ENCODE data around the gene KRT79.

KRT79 gene

DNA sequence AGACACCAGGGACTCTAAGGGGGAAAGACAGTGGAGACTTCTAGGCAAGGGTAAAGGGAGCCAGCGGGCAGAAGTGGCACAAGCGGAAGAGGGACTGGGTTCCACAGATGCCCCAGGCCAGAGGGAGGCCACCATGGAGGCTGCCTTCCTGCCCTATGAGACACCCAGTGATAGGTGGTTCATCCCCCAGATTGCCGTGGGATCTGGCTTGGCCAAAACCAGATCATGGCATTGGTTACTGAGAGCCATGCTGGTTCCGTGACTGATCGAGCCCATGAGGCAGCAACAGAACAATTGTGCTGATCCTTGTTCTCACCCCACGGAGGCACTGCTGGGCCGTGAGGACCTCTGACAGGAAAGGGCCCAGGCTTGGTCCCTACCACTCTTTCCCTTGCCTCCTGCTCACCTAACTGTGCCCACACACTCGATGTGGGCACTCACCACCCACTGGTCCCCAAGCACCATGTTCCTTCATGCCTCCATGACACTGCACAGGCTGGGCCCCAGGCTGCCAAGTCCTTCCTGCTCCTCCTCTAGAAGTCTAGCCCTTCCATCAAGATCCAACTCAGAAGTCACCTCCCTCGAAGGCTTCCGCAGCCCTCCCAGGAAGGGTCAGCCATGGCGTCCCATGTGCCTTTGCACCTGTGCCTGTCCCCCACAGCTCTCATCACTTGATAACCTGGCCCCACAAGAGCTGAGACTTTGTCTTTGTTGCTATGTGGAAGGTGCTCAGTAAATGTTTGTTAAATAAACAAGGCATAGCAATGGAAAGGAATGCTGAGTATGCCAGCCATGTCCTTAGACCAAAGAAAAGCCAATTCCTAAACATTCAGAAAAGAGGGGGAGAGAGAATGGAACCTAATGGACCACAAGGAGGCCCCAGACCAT, 7.3 kb downstream of the KRT79 start:
- no peak overlapping the region for H3K27ac ChIP-seq (ENCODE audit: low read depth, low read length)
- H3K4me1 ChIP-seq (ENCODE audit: control insufficient read depth, low read length): no peaks in the 10 kb centered on the region
- no peaks in the 10 kb centered on the region for H3K36me3 ChIP-seq (ENCODE audit: control insufficient read depth, low read length)
- H3K4me2 ChIP-seq (ENCODE audit: low read length): no peak overlapping the region
- no peaks in the 10 kb centered on the region for H4K20me1 ChIP-seq (ENCODE audit: control insufficient read depth, insufficient read depth, low read depth, low read length)
- H3F3A ChIP-seq (ENCODE audit: control insufficient read depth, insufficient read depth): no peaks in the 10 kb centered on the region
- TF ChIP-seq CTCF (IDR thresholded peaks at IDR 0.05; ENCODE audit: low read depth, low read length, poor library complexity, severe bottlenecking): no peak
- no peak for TF ChIP-seq EZH2phosphoT487 (IDR thresholded peaks at IDR 0.05; ENCODE audit: borderline replicate concordance, low read length)
- no peaks in the 10 kb centered on the region for H3K9me2 ChIP-seq (replicated peaks; ENCODE audit: control insufficient read depth, low read length)
- no peaks in the 10 kb centered on the region for H3K9me3 ChIP-seq (ENCODE audit: control insufficient read depth, insufficient read depth, low read length)
- peaks cover 4% of the 10 kb centered on the region for H3K27me3 ChIP-seq (ENCODE audit: control insufficient read depth, low read length)
- no peaks in the 10 kb centered on the region for H3K79me2 ChIP-seq (ENCODE audit: control insufficient read depth, low read length)
- no peak overlapping the region for H3K4me3 ChIP-seq (ENCODE audit: low read length)

DNA sequence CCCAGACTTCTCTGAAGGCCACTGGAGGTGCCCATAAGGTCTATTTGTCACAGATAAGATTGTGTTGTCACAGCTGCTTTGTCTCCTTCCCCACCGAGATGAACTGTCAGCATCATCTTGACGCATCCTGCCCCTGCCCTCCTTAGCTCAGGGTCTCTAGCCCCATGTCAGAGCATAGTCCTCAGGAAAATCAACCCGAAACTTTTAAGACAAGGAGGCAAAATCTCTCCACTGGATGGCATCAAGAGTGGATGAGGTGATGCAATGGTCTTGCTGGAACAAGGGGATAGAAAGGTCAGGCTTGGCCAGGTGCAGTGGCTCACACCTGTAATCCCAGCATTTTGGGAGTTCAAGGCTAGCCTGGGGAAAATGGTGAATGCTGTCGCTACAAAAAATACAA, 8.2 kb downstream of the KRT79 start:
- Histone ChIP-seq H3K4me3 (ENCODE audit: low read length) (no peak overlapping the region), H3K36me3 (ENCODE audit: control insufficient read depth, low read length) (no peaks in the 10 kb centered on the region), H3F3A (ENCODE audit: control insufficient read depth, insufficient read depth) (no peaks in the 10 kb centered on the region), H3K79me2 (ENCODE audit: control insufficient read depth, low read length) (no peaks in the 10 kb centered on the region), H4K20me1 (ENCODE audit: control insufficient read depth, insufficient read depth, low read depth, low read length) (no peaks in the 10 kb centered on the region), H3K9me3 (ENCODE audit: control insufficient read depth, insufficient read depth, low read length) (no peaks in the 10 kb centered on the region), H3K9me2 (replicated peaks; ENCODE audit: control insufficient read depth, low read length) (no peaks in the 10 kb centered on the region), H3K27ac (ENCODE audit: low read depth, low read length) (no peak overlapping the region), H3K27me3 (ENCODE audit: control insufficient read depth, low read length) (peaks cover 4% of the 10 kb centered on the region), H3K4me1 (ENCODE audit: control insufficient read depth, low read length) (no peaks in the 10 kb centered on the region), H3K4me2 (ENCODE audit: low read length) (no peak overlapping the region)
- TF ChIP-seq EZH2phosphoT487 (IDR thresholded peaks at IDR 0.05; ENCODE audit: borderline replicate concordance, low read length) (no peak), CTCF (IDR thresholded peaks at IDR 0.05; ENCODE audit: low read depth, low read length, poor library complexity, severe bottlenecking) (no peak)

GRCh38 chr12:52824741-52825410, 9.2 kb downstream of the KRT79 start:
- Histone ChIP-seq H4K20me1 (ENCODE audit: control insufficient read depth, insufficient read depth, low read depth, low read length) (no peaks in the 10 kb centered on the region), H3K4me1 (ENCODE audit: control insufficient read depth, low read length) (no peaks in the 10 kb centered on the region), H3K79me2 (ENCODE audit: control insufficient read depth, low read length) (no peaks in the 10 kb centered on the region), H3F3A (ENCODE audit: control insufficient read depth, insufficient read depth) (no peaks in the 10 kb centered on the region), H3K27ac (ENCODE audit: low read depth, low read length) (no peak overlapping the region), H3K4me3 (ENCODE audit: low read length) (no peak overlapping the region), H3K27me3 (ENCODE audit: control insufficient read depth, low read length) (no peaks in the 10 kb centered on the region; the same call in 1 of the 2 replicates), H3K4me2 (ENCODE audit: low read length) (no peak overlapping the region), H3K9me3 (ENCODE audit: control insufficient read depth, insufficient read depth, low read length) (no peaks in the 10 kb centered on the region), H3K36me3 (ENCODE audit: control insufficient read depth, low read length) (no peaks in the 10 kb centered on the region), H3K9me2 (replicated peaks; ENCODE audit: control insufficient read depth, low read length) (no peaks in the 10 kb centered on the region)
- no peak for TF ChIP-seq EZH2phosphoT487 (IDR thresholded peaks at IDR 0.05; ENCODE audit: borderline replicate concordance, low read length)
- TF ChIP-seq CTCF (IDR thresholded peaks at IDR 0.05; ENCODE audit: low read depth, low read length, poor library complexity, severe bottlenecking): no peak

Data from DOHH2 (cell line).